BE2C (cell line): ENCODE results near the gene FOXM1.

Source experiments
- DNase-seq: peaks from one replicate; pipeline ENCODE4 v3.0.0-alpha.2; 2020
- H3K27me3 ChIP-seq: fragments of 250-450 bp; sonication (Bioruptor Pico); 2 replicates; pipeline ENCODE4 v1.5.1; 2020; ENCODE audit warnings: mild to moderate bottlenecking
- H3K36me3 ChIP-seq: fragments of 250-450 bp; sonication (Bioruptor Pico); 2 replicates; pipeline ENCODE4 v1.5.1; 2020; ENCODE audit warnings: mild to moderate bottlenecking
- H3K4me1 ChIP-seq: fragments of 250-450 bp; sonication (Bioruptor Pico); 2 replicates; pipeline ENCODE4 v1.5.1; 2020
- H3K4me3 ChIP-seq: 2 replicates; pipeline ENCODE4 v1.5.1; 2011; ENCODE audit warnings: low read depth, low read length
- H3K9me3 ChIP-seq: fragments of 250-450 bp; sonication (Bioruptor Pico); 2 replicates; pipeline ENCODE4 v1.5.1; 2020
- CTCF ChIP-seq: IDR thresholded peaks from 2 replicates; pipeline ENCODE4 v1.5.1; 2012; ENCODE audit warnings: mild to moderate bottlenecking, low read depth, low read length

FOXM1 gene

GRCh38 chr12:2854669-2855453 is 22.1 kb downstream of the FOXM1 start:
- H3K9me3 ChIP-seq = no peaks in the 10 kb centered on the region
- no peaks in the 10 kb centered on the region for H3K27me3 ChIP-seq
- no peak overlapping the region for H3K4me3 ChIP-seq
- H3K36me3 ChIP-seq = peaks cover 17% of the 10 kb centered on the region
- no peak for TF ChIP-seq CTCF
- no peaks in the 10 kb centered on the region for H3K4me1 ChIP-seq
- DNase-seq = no peak

DNA sequence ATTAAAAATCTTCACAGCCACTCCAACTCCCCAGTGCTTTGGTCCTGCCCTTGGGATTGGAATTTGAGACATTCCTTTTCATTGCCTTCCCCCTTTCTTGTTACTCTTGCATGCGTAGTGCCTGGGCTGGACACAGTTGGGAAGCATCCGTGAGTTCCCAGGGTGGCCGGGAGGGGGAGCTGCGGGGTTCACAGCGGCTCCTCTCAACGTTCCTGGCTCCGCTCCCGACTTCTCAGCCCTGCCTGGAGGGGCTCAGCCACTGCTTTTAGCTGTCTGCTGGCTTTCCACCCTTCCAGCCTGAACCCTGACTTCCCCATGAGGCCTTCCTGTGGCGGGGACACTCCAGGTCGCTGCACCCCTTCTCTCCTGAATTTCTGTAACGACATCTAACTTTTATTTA is 23.3 kb downstream of the FOXM1 start:
- peak; percentile 89 for DNase-seq
- H3K27me3 ChIP-seq = no peaks in the 10 kb centered on the region
- H3K9me3 ChIP-seq = no peaks in the 10 kb centered on the region
- no peaks in the 10 kb centered on the region for H3K4me1 ChIP-seq
- TF ChIP-seq CTCF = peak; percentile 93
- H3K36me3 ChIP-seq = peaks cover 6% of the 10 kb centered on the region
- H3K4me3 ChIP-seq = no peak overlapping the region

DNA sequence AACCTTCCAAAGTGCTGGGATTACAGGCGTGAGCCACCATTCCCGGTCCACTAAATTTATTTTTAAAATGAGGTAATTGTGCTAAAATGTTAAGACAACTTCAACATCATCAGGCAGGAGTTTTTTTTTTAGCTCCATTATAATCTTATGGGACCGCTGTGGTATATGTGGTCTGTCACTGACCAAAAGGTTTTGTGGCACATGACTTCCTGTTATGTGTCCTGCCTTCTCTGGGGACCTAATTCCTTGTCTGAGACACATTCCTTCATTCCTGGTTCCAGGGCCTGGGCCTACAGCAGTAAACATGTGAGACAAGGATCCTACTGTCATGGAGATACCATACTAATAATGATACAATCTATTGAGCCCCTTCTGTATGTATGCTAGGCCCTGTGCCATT is 25.0 kb downstream of the FOXM1 start:
- Histone ChIP-seq H3K4me3 (no peak overlapping the region), H3K36me3 (no peaks in the 10 kb centered on the region), H3K9me3 (no peaks in the 10 kb centered on the region), H3K27me3 (no peaks in the 10 kb centered on the region), H3K4me1 (no peaks in the 10 kb centered on the region)
- TF ChIP-seq CTCF = no peak
- DNase-seq = no peak

- DNase-seq = no peak
- no peak for TF ChIP-seq CTCF
Measured at GRCh38 chr12:2845280-2845679, 31.7 kb downstream of the FOXM1 start.

DNA sequence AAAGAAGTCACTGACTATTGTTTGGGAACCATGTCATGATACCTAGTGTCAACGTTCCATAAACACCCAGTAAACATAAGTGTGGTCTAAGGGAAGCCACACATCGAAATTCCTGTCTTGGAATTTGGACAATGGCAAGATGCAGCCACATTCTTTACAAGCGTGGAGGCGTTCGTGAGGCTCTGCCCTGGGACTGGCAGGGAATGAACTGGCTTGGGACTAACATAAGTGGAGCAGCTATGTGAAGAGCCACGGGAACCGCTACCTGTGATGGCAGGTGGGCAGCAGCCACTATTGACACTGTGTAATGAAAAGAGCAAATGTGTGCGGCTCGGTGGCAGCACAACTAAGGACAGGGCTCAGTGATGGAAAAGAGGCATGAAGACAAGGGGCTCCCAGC is 32.2 kb downstream of the FOXM1 start:
- no peaks in the 10 kb centered on the region for H3K9me3 ChIP-seq
- H3K27me3 ChIP-seq = no peaks in the 10 kb centered on the region
- DNase-seq = no peak
- H3K4me1 ChIP-seq = peaks cover 8% of the 10 kb centered on the region; the same call in 1 of the 2 replicates
- no peak overlapping the region for H3K4me3 ChIP-seq
- TF ChIP-seq CTCF = no peak
- H3K36me3 ChIP-seq = no peaks in the 10 kb centered on the region

More at GRCh38 chr12:2845280-2845679, 31.7 kb downstream of the FOXM1 start:
- Histone ChIP-seq H3K36me3 (no peaks in the 10 kb centered on the region), H3K9me3 (no peaks in the 10 kb centered on the region), H3K4me3 (no peak overlapping the region), H3K4me1 (peaks cover 8% of the 10 kb centered on the region; the same call in 1 of the 2 replicates), H3K27me3 (no peaks in the 10 kb centered on the region)

GRCh38 chr12:2842948-2843347 is 34.0 kb downstream of the FOXM1 start:
- DNase-seq = no peak
- no peak overlapping the region for H3K4me3 ChIP-seq
- no peak for TF ChIP-seq CTCF
- no peaks in the 10 kb centered on the region for H3K9me3 ChIP-seq
- no peaks in the 10 kb centered on the region for H3K36me3 ChIP-seq
- H3K4me1 ChIP-seq = peaks cover 8% of the 10 kb centered on the region; the same call in 1 of the 2 replicates
- H3K27me3 ChIP-seq = no peaks in the 10 kb centered on the region
